ENCODE measurements around the gene ANGPTL8. TPM values are rescaled to one million over a fixed set of nuclear protein-coding genes. Genes with fewer than 3 reads are reported as not detected.

ANGPTL8 gene
- total RNA-seq, 1 experiment from 2014 or later: 0.61 TPM

GRCh38 chr19:11209839-11210655 lies 29.4 kb upstream of the ANGPTL8 start:
- H3K4me1 ChIP-seq (replicated peaks): no peaks in the 10 kb centered on the region

GRCh38 chr19:11210656-11210928 lies 28.8 kb upstream of the ANGPTL8 start:
- no peaks in the 10 kb centered on the region for H3K9me3 ChIP-seq (replicated peaks)
- H3K4me3 ChIP-seq: no peak overlapping the region
- H3K27me3 ChIP-seq (replicated peaks): no peaks in the 10 kb centered on the region
- DNase-seq (ENCODE audit: low read depth in 1 of 2, low spot score in 2 of 2): no peak
- H3K4me1 ChIP-seq (replicated peaks): no peaks in the 10 kb centered on the region
- no peak overlapping the region for H3K27ac ChIP-seq
- H3K36me3 ChIP-seq: no peaks in the 10 kb centered on the region

More at GRCh38 chr19:11209839-11210655, 29.4 kb upstream of the ANGPTL8 start:
- no peak for DNase-seq (ENCODE audit: low read depth in 1 of 2, low spot score in 2 of 2)
- no peaks in the 10 kb centered on the region for H3K27me3 ChIP-seq (replicated peaks)
- H3K36me3 ChIP-seq: no peaks in the 10 kb centered on the region
- no peaks in the 10 kb centered on the region for H3K9me3 ChIP-seq (replicated peaks)
- H3K4me3 ChIP-seq: no peak overlapping the region
- H3K27ac ChIP-seq: no peak overlapping the region

- DNase-seq (ENCODE audit: low read depth in 1 of 2, low spot score in 2 of 2): no peak
Measured at GRCh38 chr19:11214387-11214786, 25.0 kb upstream of the ANGPTL8 start.

GRCh38 chr19:11221082-11221598 lies 18.3 kb upstream of the ANGPTL8 start:
- Histone ChIP-seq H3K4me1 (replicated peaks) (no peaks in the 10 kb centered on the region), H3K27me3 (replicated peaks) (no peaks in the 10 kb centered on the region), H3K9me3 (replicated peaks) (peaks cover 8% of the 10 kb centered on the region; the same call in 1 of the 2 replicates), H3K4me3 (no peak overlapping the region), H3K36me3 (peaks cover 25% of the 10 kb centered on the region), H3K27ac (no peak overlapping the region)
- DNase-seq (ENCODE audit: low read depth in 1 of 2, low spot score in 2 of 2): no peak

More at GRCh38 chr19:11214387-11214786, 25.0 kb upstream of the ANGPTL8 start:
- H3K27ac ChIP-seq: no peak overlapping the region
- H3K27me3 ChIP-seq (replicated peaks): no peaks in the 10 kb centered on the region
- H3K9me3 ChIP-seq (replicated peaks): peaks cover 2% of the 10 kb centered on the region; the same call in 1 of the 2 replicates
- H3K4me1 ChIP-seq (replicated peaks): no peaks in the 10 kb centered on the region
- no peak overlapping the region for H3K4me3 ChIP-seq
- H3K36me3 ChIP-seq: peaks cover 7% of the 10 kb centered on the region; the same call in 1 of the 2 replicates

- H3K4me1 ChIP-seq (replicated peaks): no peaks in the 10 kb centered on the region
- peaks cover 5% of the 10 kb centered on the region; the same call in 1 of the 2 replicates for H3K9me3 ChIP-seq (replicated peaks)
- no peak overlapping the region for H3K4me3 ChIP-seq
- no peaks in the 10 kb centered on the region for H3K27me3 ChIP-seq (replicated peaks)
- no peak overlapping the region for H3K27ac ChIP-seq
- H3K36me3 ChIP-seq: peaks cover 18% of the 10 kb centered on the region
- DNase-seq (ENCODE audit: low read depth in 1 of 2, low spot score in 2 of 2): no peak
Measured at GRCh38 chr19:11223200-11223599, 16.2 kb upstream of the ANGPTL8 start.

GRCh38 chr19:11224429-11224828 lies 15.0 kb upstream of the ANGPTL8 start:
- H3K27me3 ChIP-seq (replicated peaks): no peaks in the 10 kb centered on the region
- H3K4me1 ChIP-seq (replicated peaks): no peaks in the 10 kb centered on the region
- peaks cover 5% of the 10 kb centered on the region; the same call in 1 of the 2 replicates for H3K9me3 ChIP-seq (replicated peaks)
- H3K4me3 ChIP-seq: no peak overlapping the region
- H3K27ac ChIP-seq: no peak overlapping the region
- DNase-seq (ENCODE audit: low read depth in 1 of 2, low spot score in 2 of 2): no peak
- H3K36me3 ChIP-seq: peaks cover 18% of the 10 kb centered on the region

GRCh38 chr19:11225172-11225571 lies 14.2 kb upstream of the ANGPTL8 start:
- no peak overlapping the region for H3K27ac ChIP-seq
- no peak overlapping the region for H3K4me3 ChIP-seq
- peaks cover 5% of the 10 kb centered on the region; the same call in 1 of the 2 replicates for H3K9me3 ChIP-seq (replicated peaks)
- no peaks in the 10 kb centered on the region for H3K4me1 ChIP-seq (replicated peaks)
- H3K36me3 ChIP-seq: peaks cover 18% of the 10 kb centered on the region
- DNase-seq (ENCODE audit: low read depth in 1 of 2, low spot score in 2 of 2): no peak
- no peaks in the 10 kb centered on the region for H3K27me3 ChIP-seq (replicated peaks)

GRCh38 chr19:11225815-11226214 lies 13.6 kb upstream of the ANGPTL8 start:
- H3K4me1 ChIP-seq (replicated peaks): no peaks in the 10 kb centered on the region
- no peak for DNase-seq (ENCODE audit: low read depth in 1 of 2, low spot score in 2 of 2)
- no peak overlapping the region for H3K4me3 ChIP-seq
- H3K27ac ChIP-seq: no peak overlapping the region
- H3K36me3 ChIP-seq: peaks cover 18% of the 10 kb centered on the region
- H3K9me3 ChIP-seq (replicated peaks): peaks cover 5% of the 10 kb centered on the region; the same call in 1 of the 2 replicates
- no peaks in the 10 kb centered on the region for H3K27me3 ChIP-seq (replicated peaks)

GRCh38 chr19:11226716-11227166 lies 12.7 kb upstream of the ANGPTL8 start:
- no peak for DNase-seq (ENCODE audit: low read depth in 1 of 2, low spot score in 2 of 2)
- Histone ChIP-seq H3K36me3 (peaks cover 9% of the 10 kb centered on the region), H3K27ac (no peak overlapping the region), H3K4me1 (replicated peaks) (no peaks in the 10 kb centered on the region), H3K4me3 (no peak overlapping the region), H3K27me3 (replicated peaks) (no peaks in the 10 kb centered on the region), H3K9me3 (replicated peaks) (peaks cover 2% of the 10 kb centered on the region; the same call in 1 of the 2 replicates)

- no peak overlapping the region for H3K4me3 ChIP-seq
- no peaks in the 10 kb centered on the region for H3K4me1 ChIP-seq (replicated peaks)
- H3K36me3 ChIP-seq: peaks cover 5% of the 10 kb centered on the region
- no peak overlapping the region for H3K27ac ChIP-seq
- H3K27me3 ChIP-seq (replicated peaks): no peaks in the 10 kb centered on the region
- DNase-seq (ENCODE audit: low read depth in 1 of 2, low spot score in 2 of 2): no peak
- no peaks in the 10 kb centered on the region for H3K9me3 ChIP-seq (replicated peaks)
Measured at GRCh38 chr19:11227195-11227886, 12.1 kb upstream of the ANGPTL8 start.

- no peak for DNase-seq (ENCODE audit: low read depth in 1 of 2, low spot score in 2 of 2)
Measured at GRCh38 chr19:11230621-11231386, 8.6 kb upstream of the ANGPTL8 start.

GRCh38 chr19:11232555-11232954 lies 6.9 kb upstream of the ANGPTL8 start:
- H3K9me3 ChIP-seq (replicated peaks): no peaks in the 10 kb centered on the region
- peaks cover 5% of the 10 kb centered on the region for H3K36me3 ChIP-seq

More at GRCh38 chr19:11230621-11231386, 8.6 kb upstream of the ANGPTL8 start:
- Histone ChIP-seq H3K9me3 (replicated peaks) (no peaks in the 10 kb centered on the region), H3K4me1 (replicated peaks) (no peaks in the 10 kb centered on the region), H3K36me3 (peaks cover 5% of the 10 kb centered on the region), H3K27me3 (replicated peaks) (no peaks in the 10 kb centered on the region), H3K27ac (no peak overlapping the region), H3K4me3 (no peak overlapping the region)

GRCh38 chr19:11233073-11233472 lies 6.3 kb upstream of the ANGPTL8 start:
- Histone ChIP-seq H3K9me3 (replicated peaks) (no peaks in the 10 kb centered on the region), H3K27ac (no peak overlapping the region), H3K27me3 (replicated peaks) (no peaks in the 10 kb centered on the region), H3K4me3 (no peak overlapping the region), H3K4me1 (replicated peaks) (no peaks in the 10 kb centered on the region), H3K36me3 (peaks cover 5% of the 10 kb centered on the region)
- no peak for DNase-seq (ENCODE audit: low read depth in 1 of 2, low spot score in 2 of 2)

More at GRCh38 chr19:11232555-11232954, 6.9 kb upstream of the ANGPTL8 start:
- DNase-seq (ENCODE audit: low read depth in 1 of 2, low spot score in 2 of 2): no peak
- Histone ChIP-seq H3K4me1 (replicated peaks) (no peaks in the 10 kb centered on the region), H3K27ac (no peak overlapping the region), H3K4me3 (no peak overlapping the region), H3K27me3 (replicated peaks) (no peaks in the 10 kb centered on the region)

All from SJSA1 (cell line).